GM23338 (cell line): ENCODE data around the gene TCFL5.

ENCODE experiments used
- CREB1 ChIP-seq: fragments of 250-450 bp; sonication (Bioruptor Pico); IDR thresholded peaks from 2 replicates; pipeline ENCODE4 v1.5.0; 2020; ENCODE audit warnings: low read depth, mild to moderate bottlenecking, moderate library complexity
- CTCF ChIP-seq, 2 experiments: fragments of 200-600 bp in 1 of 2; sonication (generic) in 1 of 2; conservative IDR thresholded peaks; 2 replicates each; pipeline versions ENCODE4 v1.5.1 to v1.6.1; 2016 to 2017; ENCODE audit warnings: antibody characterized with exemption in 2 of 2, low read depth in 2 of 2, mild to moderate bottlenecking in 2 of 2, moderate library complexity in 1 of 2
- EZH2 ChIP-seq: fragments of 200-600 bp; sonication (generic); IDR thresholded peaks from one replicate; pipeline ENCODE4 v1.8.0; 2017; ENCODE audit warnings: antibody characterized with exemption, mild to moderate bottlenecking, low read depth; ENCODE audit not compliant: unreplicated experiment
- EZH2phosphoT487 ChIP-seq: fragments of 200-600 bp; sonication (generic); IDR thresholded peaks from one replicate; pipeline ENCODE4 v1.8.1; 2018; ENCODE audit warnings: antibody characterized with exemption; ENCODE audit not compliant: unreplicated experiment
- POLR2AphosphoS5 ChIP-seq: IDR thresholded peaks from 2 replicates; pipeline ENCODE4 v1.6.1; 2016; ENCODE audit warnings: antibody characterized with exemption, low read depth
- REST ChIP-seq: IDR thresholded peaks from one replicate; pipeline ENCODE4 v1.6.1; 2018; ENCODE audit warnings: antibody characterized with exemption; ENCODE audit not compliant: unreplicated experiment
- ZNF114 ChIP-seq: fragments of 250-450 bp; sonication (Bioruptor Pico); IDR thresholded peaks from 2 replicates; pipeline ENCODE4 v1.5.0; 2020; ENCODE audit warnings: mild to moderate bottlenecking, moderate library complexity

GRCh38 chr20:62809530-62810428, 51.8 kb downstream of the TCFL5 start:
- TF ChIP-seq EZH2phosphoT487 (no peak), CTCF (conservative IDR thresholded peaks at IDR 0.05; ENCODE audit: low read depth in 2 of 2) (no peak), REST (no peak), POLR2AphosphoS5 (no peak), EZH2 (no peak), ZNF114 (no peak), CREB1 (CRISPR knock-in tag) (no peak)
